ENCODE data around the gene CAMK2A.

GRCh38 chr5:150242251-150242894, 47.2 kb downstream of the CAMK2A start:
- TF ChIP-seq JUNB (IDR thresholded peaks at IDR 0.05; ENCODE audit: unreplicated experiment), result no peak
- TF ChIP-seq CTCF (conservative IDR thresholded peaks at IDR 0.05; ENCODE audit: low read depth in 2 of 2), result no peak
- no peak for TF ChIP-seq REST (IDR thresholded peaks at IDR 0.05; ENCODE audit: unreplicated experiment)
- TF ChIP-seq POLR2AphosphoS5 (IDR thresholded peaks at IDR 0.05; ENCODE audit: low read depth), result no peak
- TF ChIP-seq STAT1 (IDR thresholded peaks at IDR 0.05; ENCODE audit: unreplicated experiment), result no peak
- no peak for TF ChIP-seq EZH2 (IDR thresholded peaks at IDR 0.05; ENCODE audit: low read depth, unreplicated experiment)
- no peak for TF ChIP-seq CREB1 (CRISPR knock-in tag; IDR thresholded peaks at IDR 0.05; ENCODE audit: low read depth)
- TF ChIP-seq EZH2phosphoT487 (IDR thresholded peaks at IDR 0.05; ENCODE audit: unreplicated experiment), result no peak
- no peak for TF ChIP-seq ETS1 (IDR thresholded peaks at IDR 0.05)
- TF ChIP-seq ZNF114 (CRISPR knock-in tag; IDR thresholded peaks at IDR 0.05), result no peak
- TF ChIP-seq ZNF331 (CRISPR knock-in tag; IDR thresholded peaks at IDR 0.05; ENCODE audit: low read depth), result no peak
- TF ChIP-seq NANOG (IDR thresholded peaks at IDR 0.05; ENCODE audit: borderline replicate concordance), result no peak
